ENCODE results near the gene FAM13C. TPM values are rescaled to one million over a fixed set of nuclear protein-coding genes. Genes with fewer than 3 reads are reported as not detected.
"Not testable (repeated sequence)": the region's sequence is repeated elsewhere in the genome, so short reads cannot be mapped to it uniquely, and the experiment has no call there.

FAM13C gene
- total RNA-seq, 4 donors from 2014 or later = 5.0 to 18.5 (median 9.7) TPM

DNA sequence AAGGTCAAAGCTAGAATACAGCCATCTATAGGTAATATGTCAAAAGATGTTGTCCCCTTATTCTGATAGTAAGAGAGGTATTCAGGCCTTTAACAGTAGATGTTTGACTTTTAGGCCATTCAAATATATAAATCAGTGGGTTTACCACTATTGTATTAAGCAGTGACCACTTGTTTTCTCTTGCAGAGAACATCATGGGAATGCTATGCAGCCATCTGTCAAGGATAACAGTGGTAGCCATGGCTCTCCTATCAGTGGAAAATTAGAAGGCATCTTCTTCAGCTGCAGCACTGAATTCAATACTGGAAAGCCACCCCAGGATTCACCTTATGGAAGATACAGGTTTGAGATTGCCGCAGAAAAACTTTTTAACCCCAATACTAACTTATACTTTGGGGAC, 117.5 kb downstream of the FAM13C start:
- DNase-seq (ENCODE audit: low spot score in 2 of 2) = no peak
- TF ChIP-seq POLR2A (IDR thresholded peaks at IDR 0.05) (no peak), CTCF (IDR thresholded peaks at IDR 0.05) (no peak)
- no peak overlapping the region for H3K4me3 ChIP-seq (ENCODE audit: low read depth, poor library complexity, severe bottlenecking)
- intact Hi-C loops (cut with DNase I; ENCODE audit: low total_unique reads) = no loop called here
- WGBS, 2 donors = 96 to 100% methylated on average over 1 of the region's 1 CpG

GRCh38 chr10:59243611-59244195, 118.6 kb downstream of the FAM13C start:
- DNase-seq (ENCODE audit: low spot score in 2 of 2) = no peak
- intact Hi-C loops (cut with DNase I; ENCODE audit: low total_unique reads) = no loop called here
- WGBS, 2 donors = 77 to 92% methylated on average over 2 of the region's 2 CpGs
- TF ChIP-seq POLR2A (IDR thresholded peaks at IDR 0.05) = no peak
- no peak for TF ChIP-seq CTCF (IDR thresholded peaks at IDR 0.05)
- no peak overlapping the region for H3K4me3 ChIP-seq (ENCODE audit: low read depth, poor library complexity, severe bottlenecking)

GRCh38 chr10:59242991-59243390, 119.4 kb downstream of the FAM13C start:
- no peak overlapping the region for H3K4me3 ChIP-seq (ENCODE audit: low read depth, poor library complexity, severe bottlenecking)
- no peak for DNase-seq (ENCODE audit: low spot score in 2 of 2)
- intact Hi-C loops (cut with DNase I; ENCODE audit: low total_unique reads) = no loop called here
- TF ChIP-seq POLR2A (IDR thresholded peaks at IDR 0.05) = no peak
- TF ChIP-seq CTCF (IDR thresholded peaks at IDR 0.05) = no peak
- WGBS, 2 donors = 90 to 91% methylated on average over 3 of the region's 3 CpGs

DNA sequence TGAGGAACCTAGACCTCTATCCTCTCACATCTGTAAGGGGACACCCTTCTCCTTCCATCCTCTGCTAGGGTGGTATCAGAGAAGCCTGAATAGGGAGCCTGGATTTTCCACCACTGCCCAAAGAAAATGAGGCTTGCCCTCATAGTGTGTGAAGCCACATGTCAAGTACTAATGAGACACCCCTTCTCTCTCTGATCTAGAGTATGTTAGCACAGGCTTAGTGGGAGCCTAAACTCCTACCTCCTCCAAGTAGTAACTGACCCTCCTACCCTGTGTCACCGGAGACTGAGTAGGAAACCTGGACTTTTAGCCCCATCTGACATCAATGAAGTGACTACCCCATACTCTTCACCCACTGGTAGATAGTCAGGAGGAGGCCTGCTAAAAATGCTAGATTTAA, 120.3 kb downstream of the FAM13C start:
- intact Hi-C loops (cut with DNase I; ENCODE audit: low total_unique reads) = no loop called here
- no peak for DNase-seq (ENCODE audit: low spot score in 2 of 2)
- 100% methylated on average over 1 of the region's 1 CpG for WGBS, 2 donors
- TF ChIP-seq POLR2A (IDR thresholded peaks at IDR 0.05) (no peak), CTCF (IDR thresholded peaks at IDR 0.05) (no peak)
- H3K4me3 ChIP-seq (ENCODE audit: low read depth, poor library complexity, severe bottlenecking) = no peak overlapping the region

- peak in 1 of 3 donors; percentile 46 for TF ChIP-seq CTCF (IDR thresholded peaks at IDR 0.05)
- no peak for TF ChIP-seq POLR2A (IDR thresholded peaks at IDR 0.05)
- WGBS, 2 donors = 33 to 48% methylated on average over 2 of the region's 2 CpGs
- H3K4me3 ChIP-seq (ENCODE audit: low read depth, poor library complexity, severe bottlenecking) = no peak overlapping the region
- DNase-seq (ENCODE audit: low spot score in 2 of 2) = no peak
- intact Hi-C loops (cut with DNase I; ENCODE audit: low total_unique reads) = no loop called here
Measured at GRCh38 chr10:59240582-59241183, 121.7 kb downstream of the FAM13C start.

- DNase-seq (ENCODE audit: low spot score in 2 of 2); H3K4me3 ChIP-seq (ENCODE audit: low read depth, poor library complexity, severe bottlenecking): not testable (repeated sequence)
- WGBS, 2 donors = 91 to 93% methylated on average over 2 of the region's 2 CpGs
- intact Hi-C loops (cut with DNase I; ENCODE audit: low total_unique reads) = loop anchor here (5.0 kb wide), 1 partner anchor 378 kb away; no protein-coding TSS in a partner anchor
Measured at GRCh38 chr10:59239108-59239507, 123.2 kb downstream of the FAM13C start.
